WERI-Rb-1 (cell line): ENCODE results near the gene HOXD9.

ENCODE experiments used
- DNase-seq: peaks from one replicate; pipeline ENCODE4 v3.0.0-alpha.2; 2020
- H3K27ac ChIP-seq: fragments of 250-450 bp; sonication (Bioruptor Pico); 2 replicates; pipeline ENCODE4 v1.5.1; 2020; ENCODE audit warnings: mild to moderate bottlenecking, moderate library complexity
- H3K27me3 ChIP-seq: fragments of 250-450 bp; sonication (Bioruptor Pico); 2 replicates; pipeline ENCODE4 v1.5.1; 2021; ENCODE audit warnings: mild to moderate bottlenecking, low read depth, moderate library complexity; ENCODE audit not compliant: insufficient read depth, severe bottlenecking
- H3K36me3 ChIP-seq: fragments of 250-450 bp; sonication (Bioruptor Pico); 2 replicates; pipeline ENCODE4 v1.5.1; 2020; ENCODE audit warnings: mild to moderate bottlenecking, moderate library complexity
- H3K4me3 ChIP-seq: 2 replicates; pipeline ENCODE4 v1.5.1; 2011; ENCODE audit warnings: low read depth, mild to moderate bottlenecking, control low read depth, low read length
- H3K9me3 ChIP-seq: fragments of 250-450 bp; sonication (Bioruptor Pico); 2 replicates; pipeline ENCODE4 v1.5.1; 2021; ENCODE audit warnings: mild to moderate bottlenecking, moderate library complexity; ENCODE audit not compliant: severe bottlenecking
- TF ChIP-seq, protein P1 (sequence below): IDR thresholded peaks from 2 replicates; pipeline ENCODE4 v1.5.1; 2011; ENCODE audit warnings: low read depth, mild to moderate bottlenecking, control low read depth, inconsistent platforms, low read length

HOXD9 gene

DNA sequence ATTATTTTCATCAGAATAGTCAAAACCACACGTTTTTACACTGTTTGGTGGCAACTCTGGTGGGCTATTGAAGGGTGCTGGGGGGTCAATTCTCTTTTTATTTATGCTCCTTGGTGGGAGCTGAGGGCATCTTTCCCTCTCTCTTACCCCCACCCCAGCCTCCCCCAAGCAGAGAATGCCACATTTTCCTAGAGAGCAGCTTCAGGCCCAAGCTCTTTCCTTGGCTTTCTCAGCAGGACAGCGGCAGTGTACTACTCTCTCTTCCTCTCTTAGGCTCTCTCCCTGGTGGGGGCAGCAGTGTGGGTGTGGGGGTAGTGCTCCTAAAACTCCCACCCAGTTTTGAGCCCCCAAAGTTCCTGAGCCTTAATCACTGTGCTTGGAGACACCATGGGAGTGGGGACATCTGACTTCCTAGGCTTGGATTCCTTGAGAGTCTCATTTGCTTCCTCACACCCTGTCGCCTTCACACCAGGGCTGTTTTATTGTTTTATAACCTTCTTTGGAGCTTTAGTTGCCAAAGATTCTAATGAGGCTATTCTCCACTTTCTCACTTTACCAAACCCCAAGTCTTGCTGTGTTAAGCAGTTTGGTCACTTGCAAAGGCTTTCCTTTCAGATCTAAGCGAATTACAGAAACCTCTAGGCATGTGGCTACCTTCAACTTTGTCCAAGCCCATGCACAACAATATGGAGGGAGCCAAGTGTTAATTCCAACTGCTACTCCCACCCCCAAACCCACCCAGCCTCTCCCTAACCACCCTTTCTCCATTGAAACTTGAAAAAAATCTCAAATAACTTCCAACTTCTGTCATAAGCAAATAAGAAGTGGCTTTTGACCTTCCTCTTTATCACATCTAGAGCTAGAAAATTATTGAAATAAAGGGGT lies 22.8 kb downstream of the HOXD9 start:
- Histone ChIP-seq H3K4me3 (no peak overlapping the region), H3K27ac (no peak overlapping the region), H3K36me3 (no peaks in the 10 kb centered on the region), H3K27me3 (peaks cover 96% of the 10 kb centered on the region), H3K9me3 (peaks cover 4% of the 10 kb centered on the region)
- no peak for DNase-seq
- TF ChIP-seq, protein P1, sequence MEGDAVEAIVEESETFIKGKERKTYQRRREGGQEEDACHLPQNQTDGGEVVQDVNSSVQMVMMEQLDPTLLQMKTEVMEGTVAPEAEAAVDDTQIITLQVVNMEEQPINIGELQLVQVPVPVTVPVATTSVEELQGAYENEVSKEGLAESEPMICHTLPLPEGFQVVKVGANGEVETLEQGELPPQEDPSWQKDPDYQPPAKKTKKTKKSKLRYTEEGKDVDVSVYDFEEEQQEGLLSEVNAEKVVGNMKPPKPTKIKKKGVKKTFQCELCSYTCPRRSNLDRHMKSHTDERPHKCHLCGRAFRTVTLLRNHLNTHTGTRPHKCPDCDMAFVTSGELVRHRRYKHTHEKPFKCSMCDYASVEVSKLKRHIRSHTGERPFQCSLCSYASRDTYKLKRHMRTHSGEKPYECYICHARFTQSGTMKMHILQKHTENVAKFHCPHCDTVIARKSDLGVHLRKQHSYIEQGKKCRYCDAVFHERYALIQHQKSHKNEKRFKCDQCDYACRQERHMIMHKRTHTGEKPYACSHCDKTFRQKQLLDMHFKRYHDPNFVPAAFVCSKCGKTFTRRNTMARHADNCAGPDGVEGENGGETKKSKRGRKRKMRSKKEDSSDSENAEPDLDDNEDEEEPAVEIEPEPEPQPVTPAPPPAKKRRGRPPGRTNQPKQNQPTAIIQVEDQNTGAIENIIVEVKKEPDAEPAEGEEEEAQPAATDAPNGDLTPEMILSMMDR, result no peak

DNA sequence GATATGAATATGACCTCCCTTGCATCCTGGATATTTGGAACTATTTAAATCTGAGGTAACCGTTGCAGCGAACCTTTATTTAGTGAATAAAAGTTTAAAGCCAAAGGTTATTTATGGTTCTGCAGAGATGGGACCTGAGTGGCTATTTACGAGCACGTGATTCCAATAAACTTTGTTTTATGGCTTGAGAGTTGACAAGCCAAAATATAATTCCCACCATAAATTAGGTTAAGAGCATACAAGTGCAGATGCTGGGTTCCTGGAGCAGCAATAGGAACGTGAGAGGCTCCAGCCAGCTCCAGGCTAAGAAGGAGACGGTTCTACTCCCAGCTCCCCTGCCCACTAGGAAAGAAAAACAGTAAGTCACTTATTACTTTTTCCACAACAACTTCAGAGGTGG lies 23.6 kb downstream of the HOXD9 start:
- DNase-seq, result no peak
- Histone ChIP-seq H3K9me3 (peaks cover 4% of the 10 kb centered on the region), H3K36me3 (no peaks in the 10 kb centered on the region), H3K4me3 (no peak overlapping the region), H3K27ac (no peak overlapping the region), H3K27me3 (peaks cover 96% of the 10 kb centered on the region)
- TF ChIP-seq, protein P1, result no peak

DNA sequence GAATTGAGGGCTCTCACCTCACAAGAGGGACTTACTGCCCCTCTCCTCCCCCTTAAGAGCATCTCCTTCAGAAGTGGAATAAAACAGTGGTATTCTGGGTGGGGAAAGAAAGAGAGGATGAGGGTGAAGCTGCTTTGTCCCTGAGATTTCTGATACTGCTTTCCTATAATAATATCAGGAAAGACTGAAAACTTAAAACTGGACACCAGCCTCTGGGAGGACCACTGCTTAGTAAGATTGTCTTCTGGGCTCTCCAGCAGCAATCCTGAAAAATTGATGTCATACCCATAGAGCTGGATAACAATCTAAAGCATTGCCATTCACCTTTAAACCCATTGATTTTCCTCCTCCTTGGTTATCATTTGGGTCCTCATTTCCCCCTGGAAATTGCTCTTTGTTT lies 24.1 kb downstream of the HOXD9 start:
- TF ChIP-seq, protein P1, result no peak
- Histone ChIP-seq H3K36me3 (no peaks in the 10 kb centered on the region), H3K4me3 (no peak overlapping the region), H3K27me3 (peaks cover 96% of the 10 kb centered on the region), H3K27ac (no peak overlapping the region), H3K9me3 (peaks cover 4% of the 10 kb centered on the region)
- no peak for DNase-seq

DNA sequence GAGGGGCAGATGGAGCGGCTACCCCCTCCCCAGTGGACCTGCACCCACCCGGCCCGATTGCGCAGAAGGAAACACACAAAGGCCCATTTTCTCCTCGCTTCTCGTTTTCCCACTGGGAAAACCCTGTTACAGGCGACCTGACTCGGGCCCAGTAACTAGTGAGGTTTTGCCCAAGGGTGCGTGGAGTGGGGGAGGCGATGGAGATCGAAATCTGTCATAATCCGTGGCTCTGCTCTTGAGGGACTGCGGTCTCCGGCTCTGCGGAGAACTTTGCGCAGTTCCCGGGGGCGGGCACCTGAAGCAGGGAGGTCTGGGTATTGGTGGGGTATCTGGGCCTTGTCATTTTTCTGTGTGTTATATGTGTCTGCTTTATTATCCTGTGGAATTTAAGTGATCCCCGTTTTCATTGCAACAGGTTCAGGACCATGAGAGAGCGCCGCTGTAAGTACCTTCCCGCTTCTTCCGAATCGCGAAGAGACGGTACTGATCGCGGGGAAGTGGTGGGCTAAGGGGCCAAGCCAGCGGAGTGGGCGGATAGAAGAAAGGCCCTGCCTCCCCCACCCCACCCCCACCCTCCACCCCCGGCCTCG lies 24.8 kb downstream of the HOXD9 start:
- Histone ChIP-seq H3K9me3 (peaks cover 4% of the 10 kb centered on the region), H3K27me3 (peaks cover 94% of the 10 kb centered on the region), H3K36me3 (no peaks in the 10 kb centered on the region), H3K27ac (no peak overlapping the region), H3K4me3 (no peak overlapping the region)
- TF ChIP-seq, protein P1, result no peak
- no peak for DNase-seq

DNA sequence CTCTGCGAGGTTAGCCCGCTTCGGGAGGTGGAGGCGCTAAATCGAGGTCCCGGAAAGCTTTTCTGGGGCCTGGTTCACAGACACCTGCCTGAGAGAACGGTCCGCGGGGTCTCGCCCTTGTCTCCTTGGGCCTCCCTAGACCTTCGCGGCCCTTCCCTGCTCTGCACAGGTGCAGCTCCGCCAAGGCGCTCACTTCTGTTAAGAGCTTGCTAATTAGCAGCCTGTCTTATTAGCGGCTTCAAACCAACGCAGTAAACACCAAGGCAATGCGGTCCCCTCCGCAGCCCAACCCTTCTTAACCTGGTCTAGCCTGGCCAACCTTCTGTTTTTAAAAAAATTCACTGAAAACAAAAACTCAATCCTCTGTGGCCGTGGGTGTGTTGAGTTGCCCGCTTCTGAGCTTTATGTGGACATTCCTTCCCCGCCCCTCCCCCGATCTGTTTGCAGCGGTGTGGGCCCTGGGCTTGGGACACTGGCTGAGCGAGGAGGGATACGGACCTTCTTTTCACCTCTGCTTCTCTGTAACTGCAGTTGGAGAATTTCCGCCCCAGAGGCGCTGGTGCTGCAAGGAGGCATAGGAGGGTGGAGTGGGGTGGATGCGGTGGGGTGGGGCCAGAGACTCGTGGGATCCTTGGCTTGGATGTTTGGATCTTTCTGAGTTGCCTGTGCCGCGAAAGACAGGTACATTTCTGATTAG lies 25.4 kb downstream of the HOXD9 start:
- DNase-seq, result no peak
- Histone ChIP-seq H3K36me3 (no peaks in the 10 kb centered on the region), H3K4me3 (no peak overlapping the region), H3K27me3 (peaks cover 94% of the 10 kb centered on the region), H3K27ac (no peak overlapping the region), H3K9me3 (peaks cover 4% of the 10 kb centered on the region)
- TF ChIP-seq, protein P1, result no peak
